HS-27A (cell line): ENCODE measurements around the gene SOX1.

Source experiments
- DNase-seq: peaks from one replicate; pipeline ENCODE4 v3.0.0-alpha.2; 2012; ENCODE audit warnings: low read depth, missing footprints

SOX1 gene

DNA sequence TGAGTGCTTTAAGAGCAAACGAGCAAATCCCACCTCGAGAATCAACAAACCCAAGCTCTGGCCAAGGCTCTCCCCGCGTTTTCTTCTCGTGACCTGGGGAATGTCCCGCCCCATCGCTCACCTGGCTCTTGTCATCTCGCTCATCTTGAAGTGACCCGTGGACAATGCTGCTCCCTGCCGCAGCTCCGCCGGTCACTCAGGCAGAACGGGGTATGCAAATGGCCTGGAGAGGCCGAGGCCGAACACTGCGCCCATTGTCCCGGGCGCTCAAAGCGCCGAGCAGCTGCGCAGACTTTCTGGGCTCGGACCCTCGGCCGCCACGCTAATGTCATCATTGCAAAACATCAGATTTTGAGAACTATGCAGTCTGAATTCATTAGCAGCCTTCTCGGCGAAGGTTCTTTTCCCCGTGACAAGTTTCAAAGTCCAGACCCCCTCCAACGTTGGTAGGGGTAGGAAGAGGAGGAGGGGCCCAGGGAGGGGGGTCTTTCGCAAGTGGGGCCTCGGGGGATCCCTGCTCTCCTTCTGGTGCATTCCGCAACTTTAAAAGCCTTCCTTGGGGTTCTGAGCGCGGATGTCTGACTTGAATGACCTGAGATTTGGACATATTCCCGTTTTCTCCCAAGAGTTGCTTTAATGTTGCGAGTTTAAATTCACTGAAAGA, 39.7 kb downstream of the SOX1 start:
- no peak for DNase-seq

DNA sequence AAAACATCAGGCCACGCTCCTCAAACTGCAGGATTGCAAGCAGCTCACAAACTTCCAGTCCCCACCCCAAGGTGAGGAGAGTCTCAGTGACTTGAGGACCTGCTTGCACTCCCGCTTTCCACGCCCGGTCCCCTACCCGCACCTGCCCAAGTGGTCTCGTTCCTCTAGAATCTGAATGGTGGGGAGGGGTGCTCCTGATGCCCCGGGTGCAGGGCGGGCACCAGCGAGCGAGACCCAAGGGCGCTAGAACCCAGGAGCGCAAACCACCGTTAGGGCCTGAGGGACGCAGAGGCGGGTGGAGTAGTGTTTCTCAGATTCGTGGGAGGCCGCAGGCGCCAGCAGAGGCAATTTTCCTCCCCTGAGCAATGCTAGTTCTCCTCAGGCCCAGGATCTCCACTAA, 40.3 kb downstream of the SOX1 start:
- DNase-seq: no peak

DNA sequence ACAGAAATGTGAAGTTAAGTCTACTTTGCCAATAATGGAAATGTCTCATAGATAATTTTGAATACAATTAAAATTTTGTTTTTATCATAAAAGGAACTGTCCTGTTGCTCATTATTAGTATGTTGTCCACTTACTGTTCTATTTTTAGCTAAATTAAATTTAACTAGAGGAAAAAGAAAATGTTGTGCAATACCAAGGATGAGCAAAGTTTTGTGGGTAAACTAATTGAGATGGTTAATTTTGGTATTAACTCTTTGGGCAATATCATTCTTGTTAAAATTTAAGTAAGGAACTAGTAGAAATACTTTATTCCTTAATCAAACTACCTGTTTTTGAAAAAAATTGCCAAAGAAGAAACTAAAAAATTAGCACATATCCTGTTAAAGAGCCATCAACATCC, 43.5 kb downstream of the SOX1 start:
- no peak for DNase-seq

DNA sequence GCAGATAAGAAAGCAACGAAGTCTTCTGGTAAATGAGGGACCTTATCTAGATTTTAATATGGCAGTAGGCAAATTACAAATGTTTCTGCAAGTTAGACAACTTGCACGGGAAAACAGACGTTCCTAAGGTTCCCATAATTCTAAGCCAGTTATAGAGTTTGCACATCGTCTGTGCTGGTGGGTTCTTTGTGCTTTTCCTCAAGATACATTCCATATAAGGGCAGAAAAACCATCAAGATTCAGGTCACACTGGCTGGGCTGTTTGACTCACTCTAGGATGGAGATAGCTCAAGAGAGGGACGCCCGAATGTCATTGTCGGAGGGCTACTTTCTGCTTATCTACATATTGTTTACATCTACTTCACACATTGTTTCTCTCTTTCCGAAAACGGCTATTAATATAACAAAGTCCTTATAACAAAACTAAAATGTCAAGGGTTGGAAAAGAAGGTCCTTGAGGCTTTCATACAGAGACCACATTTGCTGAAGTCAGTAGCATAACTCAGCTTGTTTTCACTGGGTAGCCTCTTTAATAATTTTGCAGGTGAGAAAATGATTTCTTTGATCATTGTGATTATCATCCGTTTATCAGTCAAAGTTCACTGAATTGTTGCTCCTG, 44.4 kb downstream of the SOX1 start:
- no peak for DNase-seq

DNA sequence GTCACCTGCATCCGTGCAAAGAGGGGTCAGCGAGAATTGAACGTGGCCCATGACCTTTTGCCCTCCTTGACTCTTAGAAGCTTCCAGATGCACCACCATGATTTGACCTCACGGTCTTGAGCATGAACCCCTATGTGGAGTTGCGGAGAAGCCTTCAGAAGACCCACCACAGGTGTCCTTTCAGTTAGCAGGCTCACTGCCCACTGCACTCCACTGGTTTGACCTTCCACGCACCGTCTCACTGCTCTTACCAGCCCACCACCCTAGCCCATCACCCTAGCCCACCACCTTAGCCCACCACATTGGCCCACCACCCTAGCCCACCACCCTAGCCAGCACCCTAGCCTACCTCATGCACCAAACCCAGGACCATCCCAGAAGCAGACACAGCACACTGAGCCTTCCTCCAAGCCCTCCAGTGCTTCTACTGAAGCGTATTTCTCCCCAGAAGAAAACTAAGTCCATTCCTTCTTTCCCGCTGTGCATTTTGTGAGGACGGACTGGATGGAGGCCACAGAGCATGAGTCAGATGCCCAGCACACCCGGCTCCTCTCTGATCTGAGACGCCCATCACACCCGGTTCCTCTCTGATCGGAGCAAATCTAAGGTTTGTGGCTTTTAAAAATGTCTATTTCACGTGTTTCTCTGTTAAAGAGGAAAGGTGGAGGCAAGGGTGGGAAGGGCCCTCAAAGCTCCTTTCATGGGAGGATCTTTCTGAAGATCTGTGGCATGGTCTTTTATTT, 45.8 kb downstream of the SOX1 start:
- no peak for DNase-seq

DNA sequence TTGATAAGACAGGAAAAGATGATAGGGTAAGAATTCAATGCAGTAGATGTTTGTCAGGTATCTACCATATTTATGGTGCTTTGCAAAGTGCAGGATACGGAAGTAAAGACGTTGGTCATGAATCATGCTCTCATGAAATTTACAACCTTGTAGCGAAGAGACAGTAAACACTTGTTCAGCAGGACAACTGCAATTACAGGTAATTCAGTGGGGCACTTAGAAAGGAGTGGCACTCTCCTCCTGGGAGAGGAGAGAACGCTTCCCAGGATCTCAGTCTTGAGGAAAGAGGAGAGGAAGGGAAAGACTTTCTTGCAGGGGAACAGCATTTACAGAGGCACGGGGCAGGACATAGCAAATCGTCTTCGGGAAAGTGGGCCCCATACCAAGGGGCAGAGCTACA, 46.4 kb downstream of the SOX1 start:
- DNase-seq: no peak

DNA sequence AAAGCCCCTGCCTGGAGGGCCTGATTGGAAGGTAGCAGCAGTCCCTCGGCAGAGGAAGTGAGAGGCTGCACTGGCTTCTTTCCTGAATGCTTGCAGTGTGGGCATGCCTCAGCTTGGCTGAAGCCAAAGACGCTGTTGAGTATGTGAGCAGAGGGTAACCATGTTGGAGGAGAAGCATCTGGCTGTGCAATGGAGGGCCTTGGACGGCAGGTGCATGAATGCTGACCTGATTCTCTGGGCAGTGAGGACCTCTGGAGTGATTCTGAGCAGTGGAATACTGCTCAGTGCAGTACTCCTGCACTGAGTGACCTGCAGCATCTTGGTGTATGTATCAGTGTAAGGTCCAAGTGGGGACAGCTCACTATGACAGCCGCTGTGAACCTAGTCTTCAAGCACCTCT, 46.9 kb downstream of the SOX1 start:
- DNase-seq: no peak

DNA sequence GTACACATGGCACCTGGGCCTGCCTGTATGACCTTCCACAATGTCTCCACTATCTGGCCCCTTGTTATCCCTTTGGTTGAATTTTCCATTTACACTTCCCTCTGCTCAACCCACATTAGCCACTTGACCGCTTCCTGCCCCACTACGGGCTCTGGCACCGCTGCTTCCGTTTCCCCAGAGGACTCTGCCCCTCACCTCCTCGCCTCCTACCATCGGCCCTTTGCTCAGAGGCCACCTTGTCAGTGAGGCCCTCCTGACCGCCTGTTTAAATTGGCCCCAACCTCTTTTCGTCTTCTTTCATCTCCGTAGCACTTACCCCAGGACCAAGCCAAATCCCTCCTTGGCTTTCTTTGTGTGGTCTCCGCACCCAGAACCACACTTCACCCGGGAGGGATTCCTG, 47.4 kb downstream of the SOX1 start:
- DNase-seq: no peak

DNA sequence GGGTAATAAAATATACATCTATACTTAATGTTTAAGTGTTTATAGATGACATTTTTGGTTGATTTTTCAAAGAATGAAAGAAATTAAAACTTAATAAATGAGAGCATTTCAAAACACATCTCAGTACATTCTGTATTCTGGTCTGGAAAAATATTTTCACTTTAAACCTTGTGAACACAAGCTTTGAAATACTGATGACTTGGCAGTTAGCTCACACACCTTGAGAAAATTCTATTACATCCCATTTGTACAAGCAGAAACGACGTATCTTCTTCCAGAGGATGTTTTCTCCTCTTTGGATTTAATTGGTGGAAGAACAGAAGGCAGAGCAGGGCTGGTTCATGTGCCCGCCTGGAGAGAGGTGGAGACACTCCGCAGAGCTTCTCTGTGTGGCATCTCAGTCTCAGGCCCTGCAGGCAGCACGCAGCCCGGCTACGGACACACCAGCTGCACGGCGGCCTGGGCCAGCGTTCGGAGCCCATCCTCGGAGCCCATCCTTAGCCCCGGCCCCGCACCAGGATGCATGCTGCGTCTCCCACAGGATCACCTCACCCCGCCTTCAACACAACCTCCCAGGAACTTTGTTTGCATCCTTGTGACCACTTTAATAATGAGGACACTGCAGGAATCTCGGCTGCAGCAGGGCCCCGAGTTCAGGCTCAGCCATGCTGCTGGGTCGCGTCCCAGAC, 48.6 kb downstream of the SOX1 start:
- DNase-seq: no peak

DNA sequence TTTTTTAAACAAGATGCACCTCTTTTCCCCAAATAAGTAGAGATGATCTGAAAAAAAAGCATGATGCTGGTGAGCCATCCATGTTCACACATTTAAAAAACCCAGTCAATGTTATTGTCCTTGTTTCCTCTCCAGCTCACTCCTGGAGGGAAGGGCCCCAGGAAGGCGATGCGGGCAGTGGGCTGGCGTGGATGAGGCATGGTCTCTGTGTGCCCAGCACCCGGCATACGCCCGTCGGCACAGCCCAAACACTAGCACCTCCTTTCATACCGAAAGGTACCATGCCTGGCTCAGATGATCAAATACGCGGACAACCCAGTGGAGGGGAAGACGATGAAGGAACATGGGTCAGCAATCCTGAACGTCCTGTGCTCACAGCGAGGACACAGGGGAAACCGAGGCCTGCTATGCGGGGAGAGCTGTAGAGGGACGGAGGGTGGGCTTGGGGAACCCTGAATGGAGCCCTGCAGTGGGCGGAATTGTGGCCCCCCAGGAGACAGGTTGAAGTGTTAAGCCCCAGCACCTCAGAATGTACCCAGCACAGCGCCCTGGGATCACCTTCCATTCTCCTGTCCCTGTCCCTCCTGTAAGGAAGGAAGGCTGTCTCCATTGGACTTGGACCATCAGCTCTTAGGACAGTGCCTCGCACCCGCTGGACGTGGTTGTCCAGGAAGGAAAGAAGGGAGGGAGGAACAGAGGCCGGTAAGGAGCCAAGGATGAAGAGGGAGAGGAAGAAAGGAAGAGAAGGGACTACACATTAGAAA, 49.4 kb downstream of the SOX1 start:
- DNase-seq: no peak

DNA sequence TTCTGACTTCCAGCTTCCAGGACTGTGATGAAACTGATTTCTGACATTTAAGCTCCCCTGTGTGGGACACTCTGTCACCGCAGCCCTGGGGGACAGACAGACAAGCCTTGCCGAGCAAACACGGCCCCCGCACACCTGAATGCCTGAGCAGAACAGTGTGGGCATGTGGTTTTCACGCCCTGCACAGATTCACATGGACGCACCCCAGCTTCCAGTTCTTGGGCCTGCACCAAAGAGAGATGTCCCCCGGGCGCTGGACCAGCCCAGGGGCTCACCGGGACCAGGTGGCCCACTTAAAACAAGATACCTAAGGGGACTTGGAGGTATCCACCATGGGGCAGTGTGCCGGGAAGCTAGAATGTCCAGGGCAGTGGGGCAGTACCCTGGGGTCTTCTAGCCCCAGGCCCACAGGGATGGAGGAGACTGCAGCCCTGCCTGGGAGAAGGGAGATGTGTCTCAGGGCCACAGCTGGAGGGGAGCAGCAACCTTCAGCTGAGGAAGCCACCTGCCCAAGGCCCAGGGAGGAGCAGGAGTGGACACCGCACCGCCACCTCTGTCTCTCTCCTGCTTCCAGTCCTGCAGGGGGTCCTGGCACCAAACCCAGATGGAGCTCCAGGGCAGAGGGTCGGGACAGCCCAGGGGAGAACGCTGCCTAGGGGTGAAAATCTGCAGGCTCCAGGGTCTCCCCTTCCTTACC, 50.5 kb downstream of the SOX1 start:
- DNase-seq: no peak

DNA sequence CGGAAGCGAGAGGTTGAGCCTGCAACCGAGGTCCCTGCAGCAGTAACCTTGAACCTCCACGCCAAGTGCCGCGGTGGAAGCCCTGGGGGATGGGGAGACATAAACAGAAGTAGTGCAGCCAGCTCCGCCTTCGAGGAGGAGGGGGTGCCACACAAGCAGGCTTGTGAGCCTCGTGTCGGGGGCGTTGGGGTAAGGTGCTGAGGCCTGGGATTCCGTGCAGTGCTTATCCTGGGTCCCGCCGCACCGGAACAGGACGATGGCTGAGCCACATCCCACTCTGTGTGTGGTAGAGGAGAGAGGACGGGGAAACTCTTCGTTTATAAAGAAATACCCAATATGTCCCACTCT, 51.0 kb downstream of the SOX1 start:
- no peak for DNase-seq

DNA sequence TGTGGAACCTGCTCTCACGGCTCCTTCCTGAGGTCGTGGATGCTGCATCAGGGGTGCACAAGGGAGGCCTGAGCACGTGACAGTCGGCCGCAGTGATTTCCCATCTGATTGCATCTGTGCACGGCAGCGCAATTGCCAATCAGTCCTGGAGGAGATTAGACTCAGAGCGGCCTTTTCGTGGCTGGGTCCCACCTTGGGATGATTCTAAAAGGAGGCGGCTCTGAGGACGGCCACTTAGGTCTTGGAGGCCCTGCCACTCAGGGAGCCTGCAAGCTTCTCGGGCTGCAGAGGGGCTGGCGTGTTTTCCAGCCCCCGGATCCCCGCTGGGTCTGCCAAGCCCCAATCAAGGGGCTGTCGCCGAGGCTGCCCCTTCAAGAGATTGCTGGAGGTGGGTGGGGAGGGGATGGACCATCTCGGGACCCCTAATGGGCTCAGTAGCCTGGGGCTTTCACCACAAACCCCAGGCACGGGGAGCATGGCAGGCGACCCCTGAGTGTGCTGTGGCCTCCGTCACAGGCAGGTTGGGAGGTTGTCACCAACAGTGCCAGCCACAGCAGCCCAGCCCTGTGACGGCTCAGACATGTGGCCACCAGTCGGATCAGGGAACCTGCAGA, 51.6 kb downstream of the SOX1 start:
- no peak for DNase-seq

DNA sequence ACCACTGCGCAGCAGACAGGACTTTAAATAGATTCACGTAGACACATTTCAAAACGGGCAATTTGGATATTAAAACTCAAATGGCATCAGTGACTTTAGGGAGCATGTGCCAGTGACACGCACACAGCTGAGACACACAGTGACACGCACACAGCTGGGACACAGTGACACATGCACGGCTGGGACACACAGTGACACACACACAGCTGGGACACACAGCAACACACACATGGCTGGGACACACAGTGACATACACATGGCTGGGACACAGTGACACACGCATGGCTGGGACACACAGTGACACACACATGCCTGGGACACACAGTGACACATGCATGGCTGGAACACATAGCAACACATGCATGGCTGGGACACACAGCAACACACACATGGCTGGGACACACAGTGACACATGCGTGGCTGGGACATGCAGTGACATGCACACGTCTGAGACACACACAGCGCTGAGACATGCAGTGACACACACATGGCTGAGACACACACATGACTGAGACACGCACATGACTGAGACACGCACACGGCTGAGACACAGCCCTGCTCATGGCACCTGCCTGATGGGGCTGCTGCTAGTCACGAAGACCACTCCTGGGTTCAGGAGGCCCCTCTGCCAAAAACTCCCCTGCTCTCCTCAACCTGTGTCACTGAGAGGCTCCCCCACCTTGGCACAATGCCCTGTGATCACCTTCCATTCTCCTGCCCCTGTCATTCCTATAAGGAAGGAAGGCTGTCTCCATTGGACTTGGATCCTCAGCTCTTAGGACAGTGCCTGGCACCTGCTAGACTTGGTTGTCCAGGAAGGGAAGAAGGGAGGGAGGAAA, 52.5 kb downstream of the SOX1 start:
- no peak for DNase-seq

DNA sequence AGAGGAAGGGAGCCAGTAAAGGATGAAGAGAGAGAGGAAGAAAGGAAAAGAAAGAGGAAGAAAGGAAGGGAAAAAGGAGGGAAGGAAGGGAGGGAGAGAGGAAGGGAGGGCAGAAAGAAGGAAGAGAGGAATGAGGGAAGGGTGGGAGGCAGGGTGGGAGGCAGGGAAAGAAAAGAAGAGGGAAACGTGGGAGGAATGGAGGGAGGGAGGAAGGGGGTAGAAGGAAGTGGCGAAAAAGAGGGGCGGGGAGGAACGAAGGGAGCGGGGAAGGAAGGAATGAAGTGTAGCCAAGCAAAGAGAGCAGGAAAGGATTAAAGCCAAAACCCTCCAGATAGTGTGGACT, 53.1 kb downstream of the SOX1 start:
- DNase-seq: no peak
